ENCODE data around the gene TFAP2A.

The TFAP2A gene

GRCh38 chr6:10391799-10392198 is 23.1 kb downstream of the TFAP2A start:
- Histone ChIP-seq H3K9me3 (ENCODE audit: control insufficient read depth, insufficient read depth, low read depth, low read length) (no peaks in the 10 kb centered on the region), H3K27ac (ENCODE audit: extremely low read depth, low read depth, low read length) (no peak overlapping the region), H3K4me3 (ENCODE audit: low read depth, low read length) (no peak overlapping the region), H3K36me3 (ENCODE audit: control insufficient read depth in 2 of 2, insufficient read depth in 1 of 2, low read length in 2 of 2) (peaks cover 0 to 2% of the 10 kb centered on the region in 2 experiments; a peak in 2 of 3 replicates), H3K4me1 (ENCODE audit: control insufficient read depth, insufficient read depth, low read length) (peaks cover 12% of the 10 kb centered on the region)
- ChIA-PET POLR2A (interaction anchor here (1.1 kb wide), 1 partner anchor 12 kb away, joined by 4 read pairs; no protein-coding TSS in a partner anchor), CTCF (interaction anchor here (0.7 kb wide), 1 partner anchor 850 kb away, joined by 3 read pairs; no protein-coding TSS in a partner anchor)
- no peak for TF ChIP-seq ZNF404 (tag by site-specific recombination; IDR thresholded peaks at IDR 0.05)
- no peak for TF ChIP-seq ZNF335 (tag by site-specific recombination; conservative IDR thresholded peaks at IDR 0.05)
- TF ChIP-seq ZNF544 (tag by site-specific recombination; IDR thresholded peaks at IDR 0.05) = no peak
- no peak for TF ChIP-seq ZNF785 (tag by site-specific recombination; IDR thresholded peaks at IDR 0.05)
- no peak for TF ChIP-seq ZNF394 (tag by site-specific recombination; IDR thresholded peaks at IDR 0.05; ENCODE audit: borderline replicate concordance)
- no peak for TF ChIP-seq MYNN (tag by site-specific recombination; IDR thresholded peaks at IDR 0.05; ENCODE audit: borderline replicate concordance)
- TF ChIP-seq ZNF148 (tag by site-specific recombination; IDR thresholded peaks at IDR 0.05; ENCODE audit: borderline replicate concordance) = no peak
- no peak for TF ChIP-seq ZNF354C (tag by site-specific recombination; IDR thresholded peaks at IDR 0.05; ENCODE audit: borderline replicate concordance, low read depth)
- no peak for TF ChIP-seq HOXA7 (CRISPR knock-in tag; IDR thresholded peaks at IDR 0.05; ENCODE audit: borderline replicate concordance)
- no peak for TF ChIP-seq ZNF433 (tag by site-specific recombination; IDR thresholded peaks at IDR 0.05; ENCODE audit: low read depth)
- TF ChIP-seq YY1 (tag by site-specific recombination; IDR thresholded peaks at IDR 0.05) = no peak
- no peak for TF ChIP-seq ZNF610 (tag by site-specific recombination; IDR thresholded peaks at IDR 0.05; ENCODE audit: borderline replicate concordance)
- no peak for TF ChIP-seq ZNF677 (tag by site-specific recombination; IDR thresholded peaks at IDR 0.05)
- TF ChIP-seq BCL11B (tag by site-specific recombination; IDR thresholded peaks at IDR 0.05; ENCODE audit: low read depth) = no peak
- TF ChIP-seq SP3 (tag by site-specific recombination; IDR thresholded peaks at IDR 0.05) = no peak
- TF ChIP-seq ZNF658 (tag by site-specific recombination; IDR thresholded peaks at IDR 0.05) = no peak
- TF ChIP-seq ZNF560 (tag by site-specific recombination; IDR thresholded peaks at IDR 0.05; ENCODE audit: borderline replicate concordance) = no peak
- no peak for TF ChIP-seq REST (tag by site-specific recombination; IDR thresholded peaks at IDR 0.05)
- no peak for TF ChIP-seq HIC1 (tag by site-specific recombination; IDR thresholded peaks at IDR 0.05)

All from HEK293 (cell line).